ENCODE measurements around the gene PDE1C. TPM values are rescaled to one million over a fixed set of nuclear protein-coding genes. Genes with fewer than 3 reads are reported as not detected.

Gene PDE1C
- total and polyA plus RNA-seq, 8 donors: 2.9 to 54.2 (median 5.9) TPM

DNA sequence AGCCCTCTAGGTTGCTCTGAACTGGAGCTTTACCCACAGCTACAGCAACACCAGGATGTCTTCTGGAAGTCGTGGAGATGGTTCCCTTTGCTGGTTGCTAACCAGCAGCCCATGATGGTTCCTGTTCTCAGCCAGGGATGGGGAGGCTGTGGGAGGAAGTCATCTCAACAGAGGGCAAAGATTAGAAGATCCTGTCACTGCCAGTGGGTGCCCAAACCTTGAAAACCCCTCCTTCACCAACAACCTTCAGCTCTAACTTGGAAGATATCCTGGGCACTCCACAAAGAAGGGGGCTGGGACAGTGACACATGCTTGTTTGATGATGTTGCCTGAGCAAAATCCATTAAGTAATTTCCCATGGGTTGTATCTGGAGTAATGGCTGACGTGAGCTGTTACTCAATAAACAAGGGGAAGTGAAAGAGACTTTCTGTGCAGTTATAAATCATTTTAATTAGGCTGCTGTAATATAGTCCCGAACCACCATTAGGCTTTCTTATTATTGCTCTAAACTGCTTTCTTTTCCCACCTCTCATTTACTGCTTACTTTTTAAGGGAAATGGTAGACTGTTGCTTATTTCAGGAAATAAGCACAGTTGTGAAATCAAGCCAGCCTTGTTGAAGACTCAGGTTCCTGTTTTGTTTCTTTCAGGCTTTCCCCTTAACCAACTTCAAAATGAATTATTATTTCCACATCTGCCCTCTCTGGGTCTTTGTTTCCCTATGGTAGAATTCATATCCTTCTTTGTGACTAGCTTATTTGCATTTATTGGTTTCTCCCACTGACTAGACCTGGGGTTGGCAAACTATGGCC is 258.4 kb downstream of the PDE1C start:
- TF ChIP-seq, protein P1, sequence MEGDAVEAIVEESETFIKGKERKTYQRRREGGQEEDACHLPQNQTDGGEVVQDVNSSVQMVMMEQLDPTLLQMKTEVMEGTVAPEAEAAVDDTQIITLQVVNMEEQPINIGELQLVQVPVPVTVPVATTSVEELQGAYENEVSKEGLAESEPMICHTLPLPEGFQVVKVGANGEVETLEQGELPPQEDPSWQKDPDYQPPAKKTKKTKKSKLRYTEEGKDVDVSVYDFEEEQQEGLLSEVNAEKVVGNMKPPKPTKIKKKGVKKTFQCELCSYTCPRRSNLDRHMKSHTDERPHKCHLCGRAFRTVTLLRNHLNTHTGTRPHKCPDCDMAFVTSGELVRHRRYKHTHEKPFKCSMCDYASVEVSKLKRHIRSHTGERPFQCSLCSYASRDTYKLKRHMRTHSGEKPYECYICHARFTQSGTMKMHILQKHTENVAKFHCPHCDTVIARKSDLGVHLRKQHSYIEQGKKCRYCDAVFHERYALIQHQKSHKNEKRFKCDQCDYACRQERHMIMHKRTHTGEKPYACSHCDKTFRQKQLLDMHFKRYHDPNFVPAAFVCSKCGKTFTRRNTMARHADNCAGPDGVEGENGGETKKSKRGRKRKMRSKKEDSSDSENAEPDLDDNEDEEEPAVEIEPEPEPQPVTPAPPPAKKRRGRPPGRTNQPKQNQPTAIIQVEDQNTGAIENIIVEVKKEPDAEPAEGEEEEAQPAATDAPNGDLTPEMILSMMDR (IDR thresholded peaks at IDR 0.05): no peak
- TF ChIP-seq EP300 (IDR thresholded peaks at IDR 0.05) (no peak), POLR2AphosphoS5 (IDR thresholded peaks at IDR 0.05) (no peak), POLR2A (IDR thresholded peaks at IDR 0.05) (no peak)
- Histone ChIP-seq H3K27ac (peak overlapping the region in 3 of 5 donors; percentile 3 to 69 (median 56)), H3K9me3 (no peaks in the 10 kb centered on the region), H3K27me3 (no peaks in the 10 kb centered on the region), H3K4me1 (no peaks in the 10 kb centered on the region), H3K36me3 (no peaks in the 10 kb centered on the region), H3K4me3 (no peak overlapping the region)
- WGBS, 5 donors: 47 to 62% (median 57%) methylated on average over 3 of the region's 3 CpGs
- peak in 1 of 2 donors; percentile 46 for DNase-seq
- intact Hi-C loops (cut with DNase I; ENCODE audit: low total_unique reads): loop anchor here (10.0 kb wide), 1 partner anchor 353 kb away; no protein-coding TSS in a partner anchor

DNA sequence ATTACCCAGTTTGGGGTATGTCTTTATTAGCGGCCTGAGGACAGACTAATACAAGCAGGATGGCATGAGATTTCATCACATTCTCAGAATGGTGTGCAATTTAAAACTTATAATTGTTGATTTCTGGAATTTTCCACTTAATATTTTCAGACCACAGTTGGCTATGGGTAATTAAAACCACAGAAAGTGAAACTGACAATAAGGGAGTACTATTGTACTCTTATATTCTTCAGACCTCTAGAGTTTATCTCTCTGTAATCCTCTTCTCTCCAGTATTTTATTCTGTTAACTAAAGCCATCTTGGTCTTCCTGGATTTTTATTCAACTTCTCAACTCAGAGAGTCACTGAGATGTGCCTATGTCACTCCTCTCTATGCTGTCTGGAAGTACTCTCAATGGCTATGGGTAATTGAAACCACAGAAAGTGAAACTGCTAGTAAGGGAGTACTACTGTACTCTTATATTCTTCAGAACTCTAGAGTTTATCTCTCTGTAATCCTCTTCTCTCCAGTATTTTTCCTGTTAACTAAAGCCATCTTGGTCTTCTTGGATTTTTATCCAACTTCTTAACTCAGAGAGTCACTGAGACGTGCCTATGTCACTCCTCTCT is 264.9 kb downstream of the PDE1C start:
- Histone ChIP-seq H3K27me3 (no peaks in the 10 kb centered on the region), H3K9me3 (no peaks in the 10 kb centered on the region), H3K27ac (no peak overlapping the region), H3K4me1 (no peaks in the 10 kb centered on the region), H3K36me3 (no peaks in the 10 kb centered on the region), H3K4me3 (no peak overlapping the region)
- 72 to 92% (median 90%) methylated on average over 2 of the region's 2 CpGs for WGBS, 5 donors
- TF ChIP-seq POLR2A (IDR thresholded peaks at IDR 0.05) (no peak), POLR2AphosphoS5 (IDR thresholded peaks at IDR 0.05) (no peak), EP300 (IDR thresholded peaks at IDR 0.05) (no peak)
- TF ChIP-seq, protein P1 (IDR thresholded peaks at IDR 0.05): no peak
- intact Hi-C loops (cut with DNase I; ENCODE audit: low total_unique reads): no loop called here
- no peak for DNase-seq

DNA sequence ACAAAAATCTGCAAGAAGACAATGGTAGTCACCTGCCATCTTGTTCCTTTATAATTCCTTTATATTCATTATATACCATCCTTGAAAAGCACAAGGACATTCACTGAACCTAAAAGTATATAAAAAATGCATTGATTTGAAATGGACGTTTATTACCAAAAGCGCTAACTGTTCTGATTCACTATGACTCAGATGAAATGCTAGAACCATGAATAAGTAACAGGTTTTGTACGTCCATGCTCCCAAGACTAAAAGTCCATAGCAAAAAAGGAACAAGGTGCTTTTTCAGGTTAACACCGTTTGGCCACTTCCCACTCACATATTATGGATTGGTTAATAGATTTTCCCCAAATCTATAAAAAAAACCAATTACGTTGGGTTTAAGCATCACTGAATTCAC is 273.8 kb downstream of the PDE1C start:
- H3K4me3 ChIP-seq: no peak overlapping the region
- WGBS, 5 donors: 80 to 89% (median 82%) methylated on average over 5 of the region's 5 CpGs
- H3K27me3 ChIP-seq: no peaks in the 10 kb centered on the region
- intact Hi-C loops (cut with DNase I; ENCODE audit: low total_unique reads): no loop called here
- no peak for DNase-seq
- no peak for TF ChIP-seq POLR2A (IDR thresholded peaks at IDR 0.05)
- no peak for TF ChIP-seq POLR2AphosphoS5 (IDR thresholded peaks at IDR 0.05)
- no peak for TF ChIP-seq EP300 (IDR thresholded peaks at IDR 0.05)
- TF ChIP-seq, protein P1 (IDR thresholded peaks at IDR 0.05): no peak
- no peaks in the 10 kb centered on the region for H3K36me3 ChIP-seq
- H3K27ac ChIP-seq: no peak overlapping the region
- no peaks in the 10 kb centered on the region for H3K9me3 ChIP-seq
- H3K4me1 ChIP-seq: no peaks in the 10 kb centered on the region

DNA sequence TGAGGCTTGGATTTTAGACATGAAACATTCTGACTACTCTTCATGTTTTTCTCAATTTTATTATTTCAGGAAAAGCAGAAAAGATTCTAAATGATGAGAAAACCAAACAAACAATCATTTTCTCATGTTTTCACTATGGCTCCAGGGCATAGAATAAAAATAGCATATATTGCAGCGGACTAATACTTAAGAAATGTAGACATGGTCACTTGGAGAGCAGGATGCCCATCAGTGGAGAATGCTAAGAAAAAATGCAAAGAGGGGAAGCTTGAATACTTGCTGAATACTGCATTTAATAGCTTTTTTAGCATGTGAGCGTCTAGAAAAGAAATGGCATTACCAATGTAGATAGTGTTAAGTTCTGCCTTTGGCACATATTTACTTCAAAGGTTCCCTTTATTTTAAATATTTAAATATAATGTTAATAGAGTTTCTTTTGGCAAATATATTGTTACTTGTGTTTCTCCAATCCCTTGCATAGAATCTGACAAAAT is 275.3 kb downstream of the PDE1C start:
- no peaks in the 10 kb centered on the region for H3K9me3 ChIP-seq
- no peaks in the 10 kb centered on the region for H3K27me3 ChIP-seq
- DNase-seq: no peak
- whole genome bisulfite sequencing, 5 donors: 86 to 96% (median 93%) methylated on average over 2 of the region's 2 CpGs
- no peaks in the 10 kb centered on the region for H3K4me1 ChIP-seq
- H3K4me3 ChIP-seq: no peak overlapping the region
- no peaks in the 10 kb centered on the region for H3K36me3 ChIP-seq
- H3K27ac ChIP-seq: no peak overlapping the region
- TF ChIP-seq EP300 (IDR thresholded peaks at IDR 0.05): no peak
- TF ChIP-seq, protein P1 (IDR thresholded peaks at IDR 0.05): no peak
- TF ChIP-seq POLR2AphosphoS5 (IDR thresholded peaks at IDR 0.05): no peak
- no peak for TF ChIP-seq POLR2A (IDR thresholded peaks at IDR 0.05)
- intact Hi-C loops (cut with DNase I; ENCODE audit: low total_unique reads): no loop called here

Data from stomach (tissue), 9 donors.